HG02610 (cell line): ENCODE results near the gene IMMP2L.
"Not testable (repeated sequence)": the region's sequence is repeated elsewhere in the genome, so short reads cannot be mapped to it uniquely, and the experiment has no call there.

ENCODE experiments used
- ATAC-seq: cut with Tn5 transposase; IDR thresholded peaks from one replicate; pipeline ENCODE4 v1.9.1; 2021; ENCODE audit warnings: mild to moderate bottlenecking, moderate library complexity; ENCODE audit not compliant: unreplicated experiment

Gene IMMP2L

DNA sequence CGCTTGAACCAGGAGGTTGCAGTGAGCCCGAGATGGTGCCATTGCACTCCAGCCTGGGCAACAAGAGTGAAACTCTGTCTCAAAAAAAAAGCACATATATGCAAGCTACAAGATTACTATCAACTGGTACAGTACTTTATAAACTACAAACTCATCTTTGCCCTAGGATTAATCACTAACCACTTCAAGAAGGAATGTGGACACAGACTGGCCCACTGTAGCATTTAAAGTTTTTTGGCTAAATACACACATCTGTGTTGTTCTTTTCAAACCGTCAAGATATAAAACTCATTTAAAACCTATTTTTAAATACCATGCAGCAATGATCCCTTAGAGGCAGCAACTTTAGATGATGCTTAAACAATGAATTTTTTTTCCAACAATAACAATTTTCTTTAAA, 205.4 kb downstream of the IMMP2L start:
- no peak for ATAC-seq

DNA sequence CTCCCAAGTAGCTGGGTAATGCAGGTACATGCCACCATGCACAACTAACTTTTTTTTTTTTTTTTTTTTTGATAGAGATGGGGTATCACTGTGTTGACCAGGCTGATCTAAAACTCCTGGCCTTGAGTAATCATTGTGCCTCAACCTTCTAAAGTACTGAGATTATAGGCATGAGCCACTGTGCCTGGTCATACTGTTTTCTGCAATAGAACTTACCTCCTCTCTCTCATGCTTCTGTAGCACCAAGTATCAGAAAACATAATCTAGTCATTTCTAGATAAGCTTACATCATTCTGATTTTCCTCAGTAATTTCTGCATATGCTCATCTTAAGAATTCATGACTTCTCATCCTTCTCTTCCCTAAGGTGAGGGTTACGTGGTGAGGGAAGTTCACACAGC, 210.0 kb downstream of the IMMP2L start:
- ATAC-seq, result no peak

DNA sequence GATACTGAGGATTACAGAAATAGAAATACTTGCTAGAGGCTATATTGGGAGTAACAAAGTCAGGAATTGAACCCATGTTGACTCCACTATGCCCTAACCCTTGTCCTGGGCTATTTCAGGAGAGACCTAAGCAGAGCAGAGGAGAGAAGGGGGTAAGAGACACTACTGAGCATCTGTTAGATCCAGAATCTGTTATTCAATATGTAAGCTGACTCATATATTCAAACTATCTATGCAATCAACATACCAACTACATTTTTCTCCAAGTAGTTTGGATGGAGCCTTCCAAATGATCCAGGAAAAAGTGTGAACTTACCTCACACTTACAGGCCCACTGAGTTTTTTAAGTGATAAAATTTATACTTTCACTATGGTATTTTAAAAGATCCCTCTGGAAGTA, 216.1 kb downstream of the IMMP2L start:
- no peak for ATAC-seq

DNA sequence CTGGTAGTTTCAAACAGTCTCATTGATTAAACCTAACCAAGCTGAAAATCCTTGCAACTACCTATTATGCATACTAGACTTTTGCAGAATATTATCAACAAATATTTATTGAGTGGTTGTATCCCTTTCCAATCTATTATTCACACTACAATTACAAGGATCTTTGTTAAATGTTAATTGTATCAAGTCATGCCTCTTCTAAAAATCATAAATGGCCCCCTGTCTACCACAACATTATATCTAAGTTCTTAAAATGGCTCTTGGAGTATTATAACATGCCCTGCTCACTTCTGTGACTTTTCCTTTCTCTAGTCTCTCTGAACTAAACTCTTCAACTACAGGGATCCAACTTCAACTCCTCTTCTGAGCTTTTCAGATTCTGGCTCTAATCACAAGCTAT, 219.3 kb downstream of the IMMP2L start:
- ATAC-seq, result no peak

DNA sequence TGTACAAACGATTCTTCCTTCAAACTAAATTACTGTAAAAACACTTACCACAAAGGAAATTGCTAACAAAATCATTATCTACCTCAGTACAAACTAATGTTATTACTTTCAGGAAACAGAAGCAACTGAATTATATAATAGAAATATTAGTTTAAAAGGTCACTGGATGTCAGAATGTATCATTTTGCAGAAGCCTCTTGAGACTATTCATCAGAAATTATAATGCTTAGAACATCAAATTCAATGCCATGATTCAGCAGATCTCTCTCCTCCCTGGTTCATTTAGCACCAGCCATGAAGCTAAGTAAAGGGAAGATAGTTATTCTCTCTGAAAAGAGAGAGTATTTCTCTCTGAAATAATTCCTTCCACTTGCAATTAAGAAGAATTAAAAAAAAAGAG, 223.3 kb downstream of the IMMP2L start:
- no peak for ATAC-seq

DNA sequence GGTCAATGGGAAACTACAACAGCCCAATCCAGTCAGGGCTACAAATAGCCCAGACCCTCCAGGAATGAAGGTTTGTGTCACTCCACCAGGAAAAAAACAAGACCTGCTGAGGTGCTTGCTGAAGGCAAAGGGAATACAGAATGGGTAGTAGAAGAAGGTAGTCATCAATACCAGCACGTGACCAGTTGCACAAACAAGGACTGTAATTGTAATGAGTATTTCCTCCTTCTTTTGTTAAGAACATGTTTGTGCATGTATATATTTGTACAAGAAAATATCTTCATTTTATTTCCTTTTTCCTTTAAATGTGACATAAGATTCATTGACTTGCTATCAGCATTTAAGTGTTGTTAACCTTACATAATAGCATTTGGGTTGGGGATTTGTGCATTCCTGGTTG, 229.3 kb downstream of the IMMP2L start:
- no peak for ATAC-seq

DNA sequence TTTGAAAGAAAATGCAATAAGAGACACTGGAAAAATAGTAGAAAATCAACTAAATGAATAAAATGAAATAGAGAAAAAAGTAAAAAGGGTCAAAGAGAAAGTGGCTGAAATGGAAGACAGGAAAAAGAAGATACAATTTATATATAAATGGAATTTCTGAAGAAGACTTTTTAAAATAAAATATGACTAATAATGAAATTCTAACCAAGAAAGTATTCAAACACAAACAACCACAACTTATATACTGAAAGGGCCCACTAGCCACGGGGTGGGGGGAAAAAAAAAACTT, 232.1 kb downstream of the IMMP2L start:
- no peak for ATAC-seq

DNA sequence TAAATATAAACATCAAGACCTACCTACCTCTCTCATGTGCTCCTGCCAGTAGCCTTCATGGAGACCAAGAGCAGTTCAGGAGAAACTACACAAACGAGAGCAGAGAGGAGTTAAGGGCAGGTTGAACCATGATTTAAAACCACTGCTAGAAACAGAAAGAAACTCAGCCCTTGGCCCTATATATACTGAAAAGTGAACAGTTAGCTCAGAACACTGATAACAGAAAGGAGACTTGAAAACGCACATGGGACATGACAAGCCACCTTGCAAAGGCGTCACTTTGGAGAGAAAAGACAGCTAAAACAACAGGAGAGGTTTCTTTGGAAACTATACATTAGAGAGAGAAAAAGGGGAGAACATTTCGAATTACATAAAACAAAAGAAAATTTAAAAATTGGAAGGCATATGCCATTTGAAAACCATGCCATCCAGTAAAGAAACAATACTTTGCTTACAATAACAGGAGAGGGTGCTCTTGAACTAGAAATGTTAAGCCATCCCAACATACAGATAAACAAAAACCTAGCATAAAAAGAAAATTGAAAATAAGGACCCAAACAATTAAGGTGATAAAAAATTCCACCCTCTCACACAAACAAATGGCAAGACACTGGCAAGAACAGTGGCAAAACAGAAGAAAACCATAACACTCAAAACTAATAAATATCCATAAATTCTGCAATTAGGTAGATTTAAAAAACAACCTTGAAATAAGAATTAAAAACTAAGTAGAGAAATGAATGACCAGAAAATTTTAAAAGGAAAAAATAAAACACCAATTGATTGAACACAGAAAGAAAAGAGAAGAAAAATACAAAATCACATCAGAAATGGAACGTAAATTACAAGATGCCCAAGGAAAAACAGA, 232.7 kb downstream of the IMMP2L start:
- ATAC-seq, result no peak

DNA sequence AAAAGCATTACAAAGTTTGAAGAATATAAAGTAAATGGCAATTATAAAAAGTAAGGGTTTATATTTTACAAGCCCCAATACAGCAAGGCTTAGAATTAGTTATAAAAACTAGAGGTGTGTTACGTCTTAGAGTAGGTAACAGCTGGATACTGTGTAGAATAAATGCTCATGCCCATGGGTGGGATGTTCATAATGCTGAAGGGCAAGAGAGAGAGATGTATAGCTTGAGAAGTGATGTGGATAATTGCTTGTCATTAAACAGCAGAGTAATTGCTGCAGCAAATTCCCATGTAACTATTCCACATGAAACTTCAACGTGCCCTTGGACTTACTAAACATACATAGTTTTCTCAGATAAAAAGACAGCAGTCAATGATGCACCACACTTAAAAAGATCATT, 233.8 kb downstream of the IMMP2L start:
- no peak for ATAC-seq

DNA sequence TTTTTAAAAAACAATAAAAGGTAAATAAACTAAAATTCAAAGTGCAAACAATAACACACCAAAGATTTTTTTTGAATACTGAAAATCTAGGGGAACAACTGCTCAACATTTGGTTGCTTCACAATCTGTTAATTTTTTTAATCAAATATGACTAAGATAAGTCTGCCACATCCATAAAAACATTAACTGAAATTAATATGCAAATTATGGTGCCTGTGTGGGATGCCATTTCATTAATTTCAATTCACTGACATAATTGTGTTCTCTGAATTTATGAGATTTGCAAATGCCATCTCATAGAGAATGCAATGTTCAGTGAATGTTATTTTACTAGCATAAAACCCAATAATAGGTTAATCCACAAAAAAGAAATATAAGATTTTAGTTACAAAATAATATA, 237.5 kb downstream of the IMMP2L start:
- ATAC-seq, result no peak

DNA sequence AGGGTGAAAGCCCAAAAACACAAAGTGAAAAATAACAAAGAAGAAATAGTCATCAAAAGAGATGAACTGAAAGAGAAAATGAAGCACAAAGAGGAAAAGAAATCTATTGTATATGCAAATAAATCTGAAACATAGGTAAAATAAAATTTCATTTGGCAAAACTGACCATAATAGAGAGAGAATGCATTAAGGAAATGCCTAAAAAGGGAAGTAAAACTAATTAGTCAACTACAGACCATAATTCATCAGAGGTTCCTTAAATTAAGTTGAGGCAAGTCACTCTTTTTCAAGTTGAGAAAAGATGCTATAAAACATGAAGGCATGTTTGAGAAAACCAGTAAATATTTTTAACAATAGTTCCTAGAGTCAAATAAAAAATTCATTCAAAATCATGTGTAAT, 238.1 kb downstream of the IMMP2L start:
- peak; percentile 42 for ATAC-seq

DNA sequence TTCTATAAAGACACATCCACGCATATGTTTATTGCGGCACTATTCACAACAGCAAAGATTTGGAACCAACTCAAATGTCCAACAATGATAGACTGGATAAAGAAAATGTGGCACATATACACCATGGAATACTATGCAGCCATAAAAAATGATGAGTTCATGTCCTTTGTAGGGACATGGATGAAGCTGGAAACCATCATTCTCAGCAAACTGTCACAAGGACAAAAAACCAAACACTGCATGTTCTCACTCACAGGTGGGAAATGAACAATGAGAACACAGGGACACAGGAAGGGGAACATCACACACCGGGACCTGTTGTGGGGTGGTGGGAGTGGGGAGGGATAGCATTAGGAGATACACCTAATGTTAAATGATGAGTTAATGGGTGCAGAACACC, 238.6 kb downstream of the IMMP2L start:
- ATAC-seq, result not testable (repeated sequence)

DNA sequence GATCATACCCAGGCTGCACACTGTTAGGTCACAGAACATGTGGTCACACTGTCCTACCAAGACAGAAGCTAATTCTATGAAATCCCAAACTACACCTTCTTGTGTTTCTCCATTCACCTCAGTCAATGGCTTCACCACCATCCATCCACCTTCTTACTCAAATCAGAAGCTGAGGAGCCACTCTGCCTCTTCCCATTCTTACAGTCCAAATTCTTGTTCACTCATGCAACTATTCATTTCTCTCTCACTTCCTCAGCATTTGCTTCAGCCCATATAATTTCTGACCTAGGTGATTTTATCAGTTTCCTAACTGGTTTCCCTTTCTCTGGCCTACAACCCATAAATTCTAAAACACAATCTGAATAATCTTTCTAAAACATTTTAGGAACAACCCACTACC, 242.2 kb downstream of the IMMP2L start:
- ATAC-seq, result peak; percentile 74

DNA sequence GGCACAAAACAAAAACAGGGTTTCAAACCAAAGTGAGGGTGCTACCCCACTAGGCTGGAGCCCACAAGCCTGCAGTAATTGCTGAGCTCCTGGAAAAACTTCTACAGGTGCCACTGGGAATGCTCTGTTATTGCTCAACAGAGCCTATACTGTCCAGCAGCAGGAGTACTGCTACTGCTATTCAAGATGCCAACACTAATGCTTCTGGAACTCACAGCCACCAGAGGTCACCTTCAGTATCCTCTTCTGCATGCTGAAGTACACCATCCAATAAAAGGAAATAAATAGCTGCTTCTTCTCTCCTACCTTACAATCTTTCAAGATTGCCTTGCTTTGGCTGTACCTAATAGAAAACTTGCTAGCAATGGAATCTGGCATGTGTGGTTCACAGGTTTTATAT, 249.3 kb downstream of the IMMP2L start:
- no peak for ATAC-seq

DNA sequence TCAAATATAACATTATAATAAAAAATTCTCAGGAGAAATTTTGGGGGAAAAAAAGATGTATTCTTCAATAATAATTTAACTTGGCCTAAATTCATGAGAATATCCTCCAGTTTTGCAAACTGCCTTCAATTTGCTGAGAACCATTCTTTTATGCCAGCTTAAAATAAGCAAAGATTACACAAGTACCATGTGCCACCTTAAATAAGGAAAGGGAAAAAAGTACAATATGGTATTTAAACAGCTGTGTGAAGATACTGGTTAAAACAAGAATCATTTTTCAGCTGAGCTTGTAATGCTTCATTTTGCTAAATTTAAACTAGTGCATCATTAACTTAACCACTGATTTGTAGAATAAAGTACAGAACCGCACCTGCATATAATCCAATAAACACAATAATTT, 253.6 kb downstream of the IMMP2L start:
- no peak for ATAC-seq

DNA sequence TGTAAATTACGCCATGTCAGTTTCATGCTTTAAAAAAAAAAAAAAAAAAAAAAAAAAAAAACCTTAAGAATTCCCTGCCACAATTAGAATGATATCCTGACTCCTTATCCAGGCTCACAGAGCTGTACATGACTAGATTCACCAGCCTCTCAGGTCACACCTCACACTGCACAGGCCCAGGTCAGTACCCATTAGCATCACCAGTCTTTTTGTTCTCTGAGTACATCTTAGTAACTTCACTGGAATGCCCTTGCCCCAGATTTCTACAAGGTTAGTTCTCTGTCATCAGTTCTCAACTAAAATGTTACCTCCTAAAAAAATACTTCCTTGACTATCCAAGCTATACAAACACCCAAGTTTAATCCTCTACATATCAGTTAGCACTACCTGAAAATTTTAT, 260.4 kb downstream of the IMMP2L start:
- no peak for ATAC-seq

DNA sequence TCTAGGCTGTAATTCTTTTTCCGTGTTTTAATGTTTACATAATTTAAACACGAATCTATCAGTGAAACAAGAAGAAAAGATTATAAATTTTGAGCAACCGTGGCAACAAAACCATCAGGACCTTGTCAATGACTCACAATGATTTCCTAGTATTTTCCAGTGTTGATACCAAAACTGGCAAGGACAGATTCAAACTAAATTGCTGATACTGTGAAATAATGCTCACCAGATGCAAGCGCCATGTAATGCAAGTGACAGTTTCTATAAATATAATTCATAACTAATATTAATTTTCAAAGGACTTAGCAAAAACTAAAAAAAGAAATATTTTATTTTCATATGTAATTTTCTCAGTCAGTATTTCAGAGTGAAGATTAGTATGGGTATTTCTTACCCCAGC, 267.8 kb downstream of the IMMP2L start:
- no peak for ATAC-seq

DNA sequence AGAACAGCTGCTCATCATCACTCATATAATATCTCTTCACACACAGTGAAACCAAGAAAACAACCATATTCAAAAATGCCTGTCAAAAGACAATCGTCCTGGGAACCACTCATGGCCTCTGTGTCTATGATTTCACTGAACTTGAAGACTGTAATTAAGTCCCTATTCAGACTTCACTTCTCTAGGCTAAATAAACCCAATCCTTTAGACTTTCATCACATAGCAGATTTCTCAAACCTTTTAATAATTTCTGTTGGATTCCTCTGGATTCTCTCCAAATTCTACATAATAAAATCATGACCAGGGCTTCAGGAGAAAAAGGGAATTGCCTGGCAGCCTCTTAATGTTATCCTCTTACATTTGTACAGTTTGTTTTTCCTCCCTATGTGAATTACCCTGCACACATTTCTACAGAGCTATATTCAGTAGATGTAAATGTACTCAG, 270.2 kb downstream of the IMMP2L start:
- ATAC-seq, result no peak

DNA sequence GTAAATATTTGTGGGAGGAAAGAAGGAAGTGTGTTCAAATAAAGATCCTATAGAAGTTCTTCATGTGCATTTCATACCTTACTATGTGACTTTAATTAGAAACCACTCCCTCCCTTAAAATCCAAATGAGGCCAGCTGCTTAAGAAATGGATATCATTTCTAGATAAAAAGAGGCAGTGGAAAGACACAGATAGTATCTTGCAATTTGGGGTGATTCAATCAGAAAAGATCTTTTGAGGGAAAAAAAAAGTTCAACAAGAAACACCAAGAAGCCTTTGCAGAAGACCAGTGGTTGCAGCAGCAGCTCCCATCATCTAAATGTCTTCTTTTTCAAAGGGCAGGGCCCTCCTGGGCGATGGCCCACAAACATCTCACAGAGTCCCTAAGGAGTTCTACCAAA, 271.3 kb downstream of the IMMP2L start:
- no peak for ATAC-seq

DNA sequence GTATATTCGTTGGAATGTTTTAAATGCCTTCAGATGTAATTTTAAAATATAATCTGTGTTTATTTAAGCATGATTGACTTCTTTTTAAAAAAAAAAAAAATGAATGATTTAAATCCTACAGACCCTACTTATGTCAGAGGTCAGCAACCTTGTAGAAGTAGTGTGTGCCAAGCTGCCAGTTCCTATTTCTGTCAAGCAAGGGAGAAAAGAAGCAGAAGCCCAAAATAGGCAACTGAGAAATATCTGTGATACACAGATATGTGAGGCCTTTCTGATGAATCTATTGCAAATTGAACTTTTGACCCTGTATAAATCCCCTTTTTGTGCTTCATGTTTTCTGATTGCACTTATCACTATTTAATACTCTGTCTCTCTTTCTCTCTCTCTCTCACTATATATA, 271.9 kb downstream of the IMMP2L start:
- ATAC-seq, result no peak

DNA sequence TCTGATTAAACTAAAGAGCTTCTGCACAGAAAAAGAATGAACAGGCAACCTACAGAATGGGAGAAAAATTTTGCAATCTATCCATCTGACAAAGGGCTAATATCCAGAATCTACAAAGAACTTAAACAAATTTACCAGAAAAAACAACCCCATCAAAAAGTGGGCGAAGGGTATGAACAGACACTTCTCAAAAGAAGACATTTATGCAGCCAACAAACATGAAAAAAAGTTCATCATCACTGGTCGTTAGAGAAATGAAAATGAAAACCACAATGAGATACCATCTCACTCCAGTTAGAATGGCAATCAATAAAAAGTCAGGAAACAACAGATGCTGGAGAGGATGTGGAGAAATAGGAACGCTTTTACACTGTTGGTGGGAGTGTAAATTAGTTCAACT, 273.9 kb downstream of the IMMP2L start:
- not testable (repeated sequence) for ATAC-seq

DNA sequence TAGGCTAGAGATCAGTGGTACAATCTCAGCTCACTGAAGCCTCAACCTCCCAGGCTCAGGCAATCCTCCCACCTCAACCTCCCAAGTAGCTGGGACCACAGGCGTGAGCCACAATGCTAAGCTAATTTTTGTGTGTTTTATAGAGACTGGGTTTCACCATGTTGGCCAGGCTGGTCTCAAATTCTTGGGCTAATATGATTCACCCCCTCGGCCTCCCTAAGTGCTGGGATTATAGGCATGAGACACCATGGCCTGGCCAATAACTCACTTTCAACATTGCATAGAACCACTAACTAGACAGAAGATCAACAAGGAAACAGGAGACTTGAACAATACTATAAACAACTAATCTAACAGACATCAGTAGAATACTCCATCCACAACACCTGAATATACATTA, 279.7 kb downstream of the IMMP2L start:
- no peak for ATAC-seq

DNA sequence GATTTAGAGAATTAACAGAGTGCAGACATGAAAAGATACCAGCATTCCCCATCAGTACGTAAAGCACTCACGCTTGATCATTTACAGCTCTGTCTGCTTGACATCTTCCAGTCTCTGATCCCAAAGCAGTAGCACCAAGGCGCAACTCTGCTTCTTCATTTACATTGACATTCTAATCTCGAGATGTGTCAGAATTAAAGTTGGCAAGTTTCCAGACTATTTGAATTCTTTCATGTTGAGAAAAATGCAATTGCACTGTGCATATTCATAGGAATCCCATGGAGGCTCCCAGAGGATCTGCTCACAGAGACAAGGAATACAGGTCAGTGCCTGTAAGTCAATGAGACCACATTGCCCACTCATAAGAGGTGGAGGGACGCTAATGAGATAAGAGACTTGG, 287.4 kb downstream of the IMMP2L start:
- no peak for ATAC-seq
